CD4-positive, alpha-beta T cell treated with Interleukin-21 for 1 hour (primary cell): ENCODE data around the gene TARS1.
"Not testable (repeated sequence)": the region's sequence is repeated elsewhere in the genome, so short reads cannot be mapped to it uniquely, and the experiment has no call there.

ENCODE experiments used
- DNase-seq: peaks from one replicate; pipeline ENCODE4 v3.0.0-alpha.2; 2020

TARS1 gene

GRCh38 chr5:33490071-33490665 lies 49.4 kb downstream of the TARS1 start:
- DNase-seq = no peak

GRCh38 chr5:33491941-33492340 lies 51.2 kb downstream of the TARS1 start:
- no peak for DNase-seq

DNA sequence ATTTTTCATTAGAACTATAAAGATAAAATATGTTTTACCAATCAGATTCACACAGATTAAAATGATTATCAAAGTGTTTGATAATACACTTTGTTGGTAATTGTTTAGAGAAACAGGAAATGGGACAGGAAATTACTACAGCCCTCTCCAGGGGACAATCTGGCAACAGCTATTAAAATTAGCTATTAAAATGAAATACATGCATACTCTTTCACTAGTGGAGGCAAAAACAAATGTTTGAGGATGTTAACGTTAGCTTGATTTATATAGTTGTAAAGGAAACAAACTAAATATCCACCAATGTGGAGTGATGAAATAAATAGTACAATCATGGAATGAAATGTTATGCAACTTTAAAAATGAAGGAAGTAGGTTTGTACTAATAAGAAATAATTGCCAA lies 53.7 kb downstream of the TARS1 start:
- no peak for DNase-seq

DNA sequence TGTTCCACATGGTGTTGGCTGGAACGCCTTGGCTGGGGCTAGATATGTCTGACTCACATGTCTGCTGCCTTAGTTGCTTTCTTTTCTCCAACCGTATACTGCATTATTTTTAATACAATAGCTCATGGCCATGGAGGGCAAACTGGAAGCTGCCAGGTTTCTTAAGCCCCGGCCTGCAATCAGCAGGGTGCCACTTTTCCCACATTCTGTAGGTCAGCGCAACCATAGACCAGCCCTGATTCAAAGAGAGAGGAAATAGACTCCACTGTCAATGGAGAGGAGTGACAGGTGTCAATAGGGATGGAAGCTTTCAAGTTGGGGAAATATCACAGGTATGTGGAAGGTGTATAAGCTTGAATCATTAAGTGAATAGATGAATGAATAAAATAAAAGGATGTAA lies 60.5 kb downstream of the TARS1 start:
- DNase-seq = no peak

DNA sequence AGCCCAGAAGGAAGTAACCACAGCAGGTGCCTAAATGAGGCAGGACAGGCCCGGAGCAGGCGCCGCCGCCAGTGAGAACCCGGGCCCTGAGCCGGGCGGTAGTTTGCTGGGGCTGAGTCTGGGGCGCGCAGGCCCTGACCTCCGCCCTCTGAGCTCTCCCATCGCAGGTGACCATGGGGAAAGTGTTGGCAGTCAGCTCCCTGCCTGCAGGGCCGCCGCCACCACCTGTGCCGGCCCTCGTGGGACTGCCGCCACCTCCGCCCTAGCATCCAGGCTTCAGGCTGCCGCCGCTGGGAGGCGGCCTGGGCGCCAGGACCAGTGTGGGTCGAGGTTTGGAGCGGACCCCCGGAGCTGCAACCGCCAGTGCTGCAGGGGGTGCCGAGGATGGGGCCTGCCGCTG lies 61.1 kb downstream of the TARS1 start:
- DNase-seq = no peak

DNA sequence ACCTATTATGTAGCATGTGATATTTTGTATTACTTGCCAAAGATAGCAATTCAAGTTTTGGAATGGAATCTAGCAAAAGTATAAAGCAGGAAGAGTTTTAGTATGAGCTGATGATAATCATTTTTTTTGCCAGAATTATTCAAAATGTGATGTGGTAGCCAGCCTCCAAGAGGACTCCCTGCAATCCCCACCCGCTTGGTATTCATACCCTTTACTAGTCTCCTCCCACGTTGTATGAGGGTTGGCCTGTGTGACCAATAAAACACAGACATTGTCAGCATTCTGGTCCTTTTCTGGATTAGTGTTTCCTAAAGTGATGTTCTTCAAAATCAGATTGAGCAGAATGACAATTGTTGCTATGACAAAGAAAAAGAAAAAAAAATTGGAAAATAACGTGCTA lies 63.8 kb downstream of the TARS1 start:
- DNase-seq = no peak

DNA sequence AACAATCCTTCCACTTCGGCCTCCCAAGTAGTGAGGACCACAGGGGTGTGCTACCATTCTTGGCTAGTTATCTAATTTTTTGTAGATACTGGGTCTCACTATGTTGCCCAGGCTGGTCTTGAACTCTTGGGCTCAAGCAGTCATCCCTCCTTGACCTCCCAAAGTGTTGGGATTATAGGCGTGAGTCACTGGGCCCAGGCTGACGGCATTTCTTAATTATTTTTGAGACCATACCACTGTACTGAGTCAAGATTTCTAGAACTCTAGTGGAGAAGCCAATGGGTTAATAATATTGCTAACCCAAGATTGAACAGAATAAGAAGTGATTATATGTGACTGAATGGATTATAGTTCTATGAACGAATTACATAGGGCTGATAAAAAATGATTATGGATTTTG lies 66.7 kb downstream of the TARS1 start:
- no peak for DNase-seq

- DNase-seq = no peak
These were observed 68.3 kb downstream of the TARS1 start for GRCh38 chr5:33509036-33509435.

- DNase-seq = no peak
These were observed 72.9 kb downstream of the TARS1 start for GRCh38 chr5:33513462-33514185.

DNA sequence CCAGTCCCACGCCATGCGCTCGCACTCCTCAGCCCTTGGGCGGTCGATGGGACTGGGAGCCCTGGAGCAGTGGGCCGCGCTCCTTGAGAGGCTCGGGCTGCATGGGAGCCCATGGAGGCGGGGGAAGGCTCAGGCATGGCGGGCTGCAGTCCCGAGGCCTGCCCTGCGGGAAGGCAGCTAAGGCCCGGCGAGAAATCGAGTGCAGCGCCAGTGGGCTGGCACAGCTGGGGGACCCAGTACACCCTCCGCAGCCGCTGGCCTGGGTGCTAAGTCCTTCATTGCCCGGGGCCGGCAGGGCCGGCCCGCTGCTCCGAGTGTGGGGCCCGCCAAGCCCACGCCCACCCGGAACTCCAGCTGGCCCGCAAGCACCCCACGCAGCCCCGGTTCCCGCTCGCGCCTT lies 74.6 kb downstream of the TARS1 start:
- not testable (repeated sequence) for DNase-seq

- DNase-seq = no peak
These were observed 75.7 kb downstream of the TARS1 start for GRCh38 chr5:33516421-33516820.
